GM23248 (cell line): ENCODE measurements around the gene CWC15.

Experiments used
- EZH2 ChIP-seq: fragments of 200-600 bp; sonication (generic); IDR thresholded peaks from 2 replicates; pipeline ENCODE4 v1.6.1; 2018; ENCODE audit warnings: antibody characterized with exemption, mild to moderate bottlenecking; ENCODE audit not compliant: insufficient read depth, poor library complexity, severe bottlenecking
- EZH2phosphoT487 ChIP-seq: fragments of 200-600 bp; sonication (generic); IDR thresholded peaks from 2 replicates; pipeline ENCODE4 v1.6.1; 2018; ENCODE audit warnings: antibody characterized with exemption, moderate library complexity, mild to moderate bottlenecking, low read depth; ENCODE audit not compliant: insufficient read depth

DNA sequence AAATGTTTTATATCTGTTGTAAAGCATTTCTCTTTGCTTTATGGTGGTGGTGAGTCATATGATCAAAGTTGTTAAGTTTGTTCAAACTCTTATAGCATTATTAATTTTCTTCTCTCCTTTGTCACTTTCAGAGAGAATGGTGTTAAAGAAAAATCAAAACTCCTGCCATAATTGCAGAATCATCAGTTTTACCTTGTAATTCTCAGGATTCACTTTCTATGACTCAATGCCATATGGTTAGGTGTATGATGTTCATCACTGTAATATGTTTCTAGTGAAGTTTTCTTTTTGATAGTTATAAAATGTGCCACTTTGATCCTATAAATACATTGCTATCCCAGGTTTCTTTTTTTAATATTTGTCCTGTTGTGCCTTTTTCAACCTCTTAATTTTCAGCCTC, 38.0 kb upstream of the CWC15 start:
- TF ChIP-seq EZH2 (no peak), EZH2phosphoT487 (no peak)
